ENCODE measurements around the gene SKI. TPM values are rescaled to one million over a fixed set of nuclear protein-coding genes. Genes with fewer than 3 reads are reported as not detected.

The SKI gene
- total and polyA plus RNA-seq, 10 of the 15 experiments (the other 5 are each of a cell fraction or from before 2014, with no cell fraction given), result 0.03 to 14.9 (median 0.96) TPM

- WGBS (ENCODE audit: insufficient coverage, insufficient replicate concordance, low lambda C conversion rate, missing lambda C conversion rate), result 81% methylated on average over 25 of the region's 25 CpGs
- Histone ChIP-seq H3K79me2 (ENCODE audit: control insufficient read depth, insufficient read depth, low read length) (no peaks in the 10 kb centered on the region), H3K9me3 (replicated peaks; ENCODE audit: control insufficient read depth, insufficient read depth, low read length) (no peaks in the 10 kb centered on the region), H3K4me2 (ENCODE audit: control insufficient read depth, insufficient read depth) (peak overlapping the region; percentile 92; the same call in 1 of the 2 replicates), H2AFZ (ENCODE audit: control insufficient read depth, low read depth, low read length) (no peak overlapping the region), H3K36me3 (ENCODE audit: control insufficient read depth in 2 of 2, insufficient read depth in 2 of 2, low read length in 1 of 2) (no peaks in the 10 kb centered on the region), H3K27me3 (replicated peaks in 1 of 2; ENCODE audit: control insufficient read depth in 2 of 2, insufficient read depth in 2 of 2, low read length in 1 of 2) (no peaks in the 10 kb centered on the region; a peak in 1 of 4 replicates), H3K27ac (ENCODE audit: control insufficient read depth, insufficient read depth) (no peak overlapping the region), H3K4me1 (ENCODE audit: control insufficient read depth, insufficient read depth, low read length) (peaks cover 6% of the 10 kb centered on the region), H3K4me3 (peak overlapping the region; percentile 64; the same call in 1 of the 2 replicates), H3K9ac (ENCODE audit: control insufficient read depth, insufficient read depth, low read length) (no peak overlapping the region), H4K20me1 (ENCODE audit: control insufficient read depth, insufficient read depth) (no peaks in the 10 kb centered on the region)
- in situ Hi-C loops (cut with MboI), result loop anchor here (10.0 kb wide), 1 partner anchor 321 kb away; the partner anchor contains the start of gene PANK4
- ChIA-PET SMC1A (ENCODE audit: uncharacterized antibody, unreplicated experiment) (no interaction called here), RAD21 (ENCODE audit: unreplicated experiment) (interaction anchor here (0.7 to 2.8 kb wide), 3 partner anchors 9 to 108 kb away, joined by 3 to 14 read pairs (median 4); partner anchors contain the start of gene FAAP20), CTCF (interaction anchor here (1.8 kb wide), 1 partner anchor 178 kb away, joined by 5 read pairs; no protein-coding TSS in a partner anchor), POLR2A (interaction anchor here (2.0 kb wide), 1 partner anchor 8 kb away, joined by 9 read pairs; the partner anchor contains the start of gene FAAP20)
- no peak for DNase-seq (ENCODE audit: low read depth, low spot score)
- TF ChIP-seq POU2F2 (IDR thresholded peaks at IDR 0.05; ENCODE audit: borderline replicate concordance, low read depth, low read length), result no peak
- TF ChIP-seq NFYB (IDR thresholded peaks at IDR 0.05; ENCODE audit: insufficient read depth, low read depth, low read length), result no peak
- no peak for TF ChIP-seq DPF2 (IDR thresholded peaks at IDR 0.05)
- TF ChIP-seq HDAC2 (IDR thresholded peaks at IDR 0.05), result no peak
- no TSS peak for BruUV-seq (replicated peaks)
- no peak for FAIRE-seq
- ATAC-seq, result no peak
- intact Hi-C loops (cut with micrococcal nuclease; ENCODE audit: unreplicated experiment), result no loop called here
Measured at GRCh38 chr1:2203671-2204414, 24.3 kb upstream of the SKI start.
